SK-N-SH (cell line): ENCODE measurements around the gene RBM20. TPM values are rescaled to one million over a fixed set of nuclear protein-coding genes. Genes with fewer than 3 reads are reported as not detected.
A peak's percentile ranks its signal among the peaks of the same experiment; 100 is the strongest.

Experiments used
- CTCF ChIA-PET: fragments of 300-600, 350-600 bp; formaldehyde crosslinking; extraction: SDS; loops from one replicate; lab custom pipeline; 2021; lab: Yijun Ruan, JAX
- POLR2A ChIA-PET: fragments of 350-600 bp; sonication (Branson Sonifier 250); formaldehyde crosslinking; extraction: SDS; loops from one replicate; lab custom pipeline; 2020; ENCODE audit warnings: antibody characterized with exemption, inconsistent platforms; lab: Yijun Ruan, JAX
- DNase-seq: peaks from one replicate; pipeline ENCODE4 v3.0.0; 2012
- H2AFZ ChIP-seq: fragments of 200-600 bp; sonication (generic); 2 replicates; pipeline ENCODE4 v1.8.1; 2016; ENCODE audit warnings: antibody characterized with exemption, mild to moderate bottlenecking, low read depth
- H3F3A ChIP-seq: fragments of 200-600 bp; sonication (generic); replicated peaks from 2 replicates; pipeline ENCODE3; 2016; ENCODE audit warnings: antibody characterized with exemption, mild to moderate bottlenecking; ENCODE audit not compliant: insufficient read depth
- H3K27ac ChIP-seq, 2 experiments: fragments of 200-500 bp in 1 of 2; fragments of 200-600 bp in 1 of 2; sonication (Bioruptor generic) in 1 of 2; sonication (generic), shearing (Covaris generic) in 1 of 2; 2 replicates each; pipeline versions ENCODE4 v1.5.1 to v1.6.1; 2014 to 2016; ENCODE audit warnings: low read depth in 2 of 2, inconsistent platforms in 1 of 2, low read length in 1 of 2, mild to moderate bottlenecking in 1 of 2, mixed read lengths in 1 of 2
- H3K27me3 ChIP-seq: fragments of 200-600 bp; sonication (generic), shearing (Covaris generic); 2 replicates; pipeline ENCODE4 v1.6.1; 2016; ENCODE audit warnings: mixed run types; ENCODE audit not compliant: insufficient read depth
- H3K36me3 ChIP-seq, 2 experiments: fragments of 200-500 bp in 1 of 2; fragments of 200-600 bp in 1 of 2; sonication (Bioruptor generic) in 1 of 2; sonication (generic) in 1 of 2; replicated peaks in 1 of 2; 2 replicates each; pipeline versions ENCODE3 to v1.5.1; 2014 to 2016; ENCODE audit warnings: low read length in 1 of 2, mild to moderate bottlenecking in 1 of 2; ENCODE audit not compliant: insufficient read depth in 2 of 2, control insufficient read depth in 1 of 2
- H3K4me1 ChIP-seq, 2 experiments: fragments of 200-500 bp in 1 of 2; fragments of 200-600 bp in 1 of 2; sonication (Bioruptor generic) in 1 of 2; sonication (generic), shearing (Covaris generic) in 1 of 2; 2 replicates each; pipeline versions ENCODE4 v1.5.1 to v1.6.1; 2014 to 2016; ENCODE audit warnings: low read depth in 1 of 2, low read length in 1 of 2, mixed run types in 1 of 2; ENCODE audit not compliant: insufficient read depth in 2 of 2, control insufficient read depth in 1 of 2
- H3K4me2 ChIP-seq: fragments of 200-600 bp; sonication (generic), shearing (Covaris generic); 2 replicates; pipeline ENCODE4 v1.6.1; 2017; ENCODE audit warnings: mixed run types
- H3K4me3 ChIP-seq, 2 experiments: fragments of 200-500 bp in 1 of 2; fragments of 200-600 bp in 1 of 2; sonication (Bioruptor generic) in 1 of 2; sonication (generic), shearing (Covaris generic) in 1 of 2; 2 replicates each; pipeline versions ENCODE4 v1.5.1 to v1.8.1; 2014 to 2016; ENCODE audit warnings: low read depth in 2 of 2, inconsistent platforms in 1 of 2, low read length in 1 of 2, mild to moderate bottlenecking in 1 of 2, mixed read lengths in 1 of 2, moderate library complexity in 1 of 2
- H3K79me2 ChIP-seq: fragments of 200-600 bp; sonication (generic); 2 replicates; pipeline ENCODE4 v1.8.1; 2017; ENCODE audit warnings: mild to moderate bottlenecking; ENCODE audit not compliant: insufficient read depth
- H3K9ac ChIP-seq: fragments of 200-600 bp; sonication (generic); 2 replicates; pipeline ENCODE4 v1.6.1; 2017; ENCODE audit warnings: mixed run types
- H3K9me2 ChIP-seq: fragments of 200-600 bp; sonication (generic); 2 replicates; pipeline ENCODE4 v1.6.1; 2017; ENCODE audit warnings: mixed run types
- H3K9me3 ChIP-seq: fragments of 200-600 bp; sonication (generic); 2 replicates; pipeline ENCODE4 v1.6.1; 2017; ENCODE audit warnings: mixed run types, mild to moderate bottlenecking, moderate library complexity
- H4K20me1 ChIP-seq: fragments of 200-600 bp; sonication (generic); 2 replicates; pipeline ENCODE4 v1.6.1; 2017; ENCODE audit warnings: mild to moderate bottlenecking, mixed run types; ENCODE audit not compliant: insufficient read depth
- CHD2 ChIP-seq: fragments of 150-350 bp; IDR thresholded peaks from 2 replicates; pipeline ENCODE4 v1.6.1; 2018; ENCODE audit warnings: low read length; ENCODE audit not compliant: partially characterized antibody
- ELF1 ChIP-seq: IDR thresholded peaks from 2 replicates; pipeline ENCODE4 v1.4.0; 2012
- EZH2phosphoT487 ChIP-seq: fragments of 200-600 bp; sonication (generic); IDR thresholded peaks from 2 replicates; pipeline ENCODE4 v1.6.1; 2017; ENCODE audit warnings: low read depth, mixed run types, mild to moderate bottlenecking, antibody characterized with exemption, moderate library complexity, borderline replicate concordance
- FOSL2 ChIP-seq: IDR thresholded peaks from 2 replicates; pipeline ENCODE4 v1.4.0; 2012; ENCODE audit warnings: low read depth, mild to moderate bottlenecking, moderate library complexity, borderline replicate concordance
- FOXJ3 ChIP-seq: sonication (generic); formaldehyde crosslinking; IDR thresholded peaks from 2 replicates; pipeline ENCODE4 v1.5.1; 2020; ENCODE audit warnings: mild to moderate bottlenecking, missing genetic modification reagents
- GABPA ChIP-seq: IDR thresholded peaks from 2 replicates; pipeline ENCODE4 v1.4.0; 2012; ENCODE audit warnings: low read depth, mild to moderate bottlenecking
- IRF3 ChIP-seq: fragments of 150-350 bp; IDR thresholded peaks from 2 replicates; pipeline ENCODE4 v1.6.1; 2016; ENCODE audit warnings: mild to moderate bottlenecking, low read depth, low read length
- JUND ChIP-seq: IDR thresholded peaks from 2 replicates; pipeline ENCODE4 v1.4.0; 2012
- MEF2A ChIP-seq: IDR thresholded peaks from 2 replicates; pipeline ENCODE4 v1.4.0; 2012; ENCODE audit warnings: low read depth, borderline replicate concordance
- NFIC ChIP-seq: IDR thresholded peaks from 2 replicates; pipeline ENCODE4 v1.4.0; 2012; ENCODE audit warnings: borderline replicate concordance
- NRF1 ChIP-seq: IDR thresholded peaks from 2 replicates; pipeline ENCODE4 v1.6.1; 2012; ENCODE audit warnings: low read depth, mild to moderate bottlenecking, low read length
- RAD21 ChIP-seq: IDR thresholded peaks from 2 replicates; pipeline ENCODE4 v1.6.1; 2012; ENCODE audit warnings: mild to moderate bottlenecking, low read length
- SIN3A ChIP-seq: IDR thresholded peaks from 2 replicates; pipeline ENCODE4 v1.6.1; 2012; ENCODE audit warnings: low read depth, mild to moderate bottlenecking, low read length, moderate library complexity, borderline replicate concordance
- TCF12 ChIP-seq: IDR thresholded peaks from 2 replicates; pipeline ENCODE4 v1.4.0; 2012
- TEAD4 ChIP-seq: IDR thresholded peaks from 2 replicates; pipeline ENCODE4 v1.4.0; 2012; ENCODE audit warnings: mild to moderate bottlenecking, borderline replicate concordance; ENCODE audit not compliant: insufficient read depth
- USF1 ChIP-seq: IDR thresholded peaks from 2 replicates; pipeline ENCODE4 v1.4.0; 2012; ENCODE audit warnings: low read depth, borderline replicate concordance
- YY1 ChIP-seq: IDR thresholded peaks from 2 replicates; pipeline ENCODE4 v1.4.0; 2012; ENCODE audit warnings: low read depth, mild to moderate bottlenecking
- WGBS: methylation state at CpG from one replicate; pipeline ENCODE4 v1.1.6; 2017; ENCODE audit warnings: low lambda C conversion rate; 5-methylcytosine and 5-hydroxymethylcytosine counted together
- polyA plus RNA-seq, 3 experiments: library from polyadenylated mRNA; depleted of rRNA; stranded (reverse); fragments of >200 nt; gene quantifications; 2 replicates each; pipeline ENCODE4 v1.2.3, GENCODE V29; 2012
- TF ChIP-seq, protein P1 (sequence below): IDR thresholded peaks from 2 replicates; pipeline ENCODE4 v1.4.0; 2012; ENCODE audit warnings: low read depth
- TF ChIP-seq, protein P2 (sequence below): fragments of 150-350 bp; IDR thresholded peaks from 2 replicates; pipeline ENCODE4 v1.6.1; 2017; ENCODE audit warnings: antibody characterized with exemption, low read length, low read depth, borderline replicate concordance

RBM20 gene
- polyA plus RNA-seq, 1 of the 3 experiments (the other 2 are of a cell fraction), result 0.64 TPM

DNA sequence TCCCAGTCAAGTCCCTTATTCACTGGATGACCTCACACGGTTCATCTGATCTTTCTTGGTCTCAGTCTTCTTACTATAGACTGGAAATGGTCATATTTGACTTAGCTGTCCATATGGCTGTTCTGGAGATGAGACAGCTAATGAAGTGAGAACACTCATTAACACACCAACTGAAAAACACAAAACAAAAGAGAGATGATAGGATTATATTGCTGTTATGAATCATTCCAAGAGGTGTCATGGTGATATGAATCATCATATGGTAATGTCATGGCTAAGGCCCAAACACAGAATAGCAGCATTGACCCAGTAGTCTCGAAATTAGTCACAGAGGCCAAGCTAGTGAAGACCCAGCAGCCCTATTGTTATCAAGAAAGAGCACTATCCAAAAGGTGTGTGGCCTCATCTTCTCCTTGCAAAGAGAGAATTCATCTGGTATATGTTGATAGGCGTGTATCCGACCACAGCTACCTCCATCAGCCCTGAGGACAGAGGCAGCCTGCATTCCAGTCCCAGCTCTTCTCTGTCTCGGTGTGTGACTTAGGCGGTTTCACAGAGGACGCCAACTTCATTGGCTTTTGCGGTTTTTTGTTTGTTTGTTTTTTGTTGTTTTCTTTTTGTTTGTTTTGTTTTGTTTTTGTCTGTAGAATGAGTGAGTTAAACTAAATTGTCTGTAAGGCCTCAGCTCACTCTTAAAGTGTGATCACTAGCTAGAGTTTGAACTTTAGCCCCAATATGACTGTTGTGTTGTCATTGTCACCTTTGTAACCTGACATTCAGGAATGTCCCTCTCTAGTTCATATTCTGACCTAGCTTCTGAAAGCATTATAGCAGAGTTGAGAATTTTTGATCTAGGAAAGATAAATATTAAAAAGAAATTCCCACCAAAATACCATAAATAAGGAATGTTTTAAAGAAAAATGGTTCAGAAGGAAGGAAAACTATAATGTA lies 130.2 kb downstream of the RBM20 start:
- Histone ChIP-seq H3F3A (peaks cover 3% of the 10 kb centered on the region), H3K9me2 (no peaks in the 10 kb centered on the region), H3K27ac (peak overlapping the region in 1 of 2 experiments; percentile 43; a peak in 3 of 4 replicates), H3K79me2 (no peaks in the 10 kb centered on the region), H3K9me3 (no peaks in the 10 kb centered on the region), H3K27me3 (no peaks in the 10 kb centered on the region), H3K9ac (no peak overlapping the region)
- ChIA-PET CTCF (interaction anchor here (0.6 to 1.6 kb wide), 2 partner anchors 12 to 21 kb away, joined by 3 read pairs; no protein-coding TSS in a partner anchor), POLR2A (no interaction called here)
- DNase-seq, result no peak
- 85% methylated on average over 8 of the region's 8 CpGs for WGBS
- TF ChIP-seq FOSL2, result peak; percentile 80; the same call in 1 of the 2 replicates
- TF ChIP-seq USF1, result no peak
- TF ChIP-seq CHD2, result no peak
- no peak for TF ChIP-seq FOXJ3 (CRISPR knock-in tag)
- TF ChIP-seq, protein P1, sequence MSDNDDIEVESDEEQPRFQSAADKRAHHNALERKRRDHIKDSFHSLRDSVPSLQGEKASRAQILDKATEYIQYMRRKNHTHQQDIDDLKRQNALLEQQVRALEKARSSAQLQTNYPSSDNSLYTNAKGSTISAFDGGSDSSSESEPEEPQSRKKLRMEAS, result no peak
- TF ChIP-seq IRF3, result no peak
- TF ChIP-seq ELF1, result no peak
- TF ChIP-seq GABPA, result no peak
- TF ChIP-seq NRF1, result no peak
- TF ChIP-seq RAD21, result no peak
- no peak for TF ChIP-seq EZH2phosphoT487
- TF ChIP-seq JUND, result peak; percentile 68; the same call in 1 of the 2 replicates
- TF ChIP-seq YY1, result no peak
- TF ChIP-seq MEF2A, result no peak
- no peak for TF ChIP-seq SIN3A
- TF ChIP-seq TEAD4, result no peak
- TF ChIP-seq NFIC, result peak; percentile 30; the same call in 1 of the 2 replicates
- peak; percentile 28; the same call in 1 of the 2 replicates for TF ChIP-seq TCF12
- TF ChIP-seq, protein P2, sequence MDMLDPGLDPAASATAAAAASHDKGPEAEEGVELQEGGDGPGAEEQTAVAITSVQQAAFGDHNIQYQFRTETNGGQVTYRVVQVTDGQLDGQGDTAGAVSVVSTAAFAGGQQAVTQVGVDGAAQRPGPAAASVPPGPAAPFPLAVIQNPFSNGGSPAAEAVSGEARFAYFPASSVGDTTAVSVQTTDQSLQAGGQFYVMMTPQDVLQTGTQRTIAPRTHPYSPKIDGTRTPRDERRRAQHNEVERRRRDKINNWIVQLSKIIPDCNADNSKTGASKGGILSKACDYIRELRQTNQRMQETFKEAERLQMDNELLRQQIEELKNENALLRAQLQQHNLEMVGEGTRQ, result no peak
- TF ChIP-seq, all 33 proteins: peak for 4
- Histone ChIP-seq H3K4me2 (peak overlapping the region; percentile 31; the same call in 1 of the 2 replicates), H3K36me3 (no peaks in the 10 kb centered on the region), H3K4me3 (no peak overlapping the region), H4K20me1 (no peaks in the 10 kb centered on the region), H3K4me1 (peaks cover 4 to 26% of the 10 kb centered on the region in 2 experiments; a peak in 2 of 4 replicates), H2AFZ (peak overlapping the region; percentile 5; the same call in 1 of the 2 replicates)
